ENCODE measurements around the gene PDE6A.

DNA sequence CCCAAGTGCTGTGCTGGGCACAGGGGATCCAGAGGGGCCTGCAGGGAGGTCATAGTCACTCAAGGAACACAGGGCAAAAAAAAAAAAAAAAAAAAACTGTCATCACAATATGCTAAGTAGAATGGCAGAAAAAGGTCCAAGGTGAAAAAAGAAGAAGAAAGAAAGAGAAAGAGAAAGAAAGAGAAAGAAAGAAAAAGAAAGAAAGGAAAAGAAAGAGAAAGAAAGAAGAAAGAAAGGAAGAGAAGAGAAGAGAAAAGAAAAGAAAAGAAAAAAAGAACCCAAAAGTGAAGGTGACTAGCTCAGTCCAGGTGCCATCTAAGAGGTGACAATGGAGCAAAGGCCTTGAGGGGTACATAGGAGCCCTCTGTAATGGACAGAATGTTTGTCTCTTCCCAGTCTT is 73.9 kb downstream of the PDE6A start:
- TF ChIP-seq JUNB (IDR thresholded peaks at IDR 0.05) (no peak), GATA3 (IDR thresholded peaks at IDR 0.05; ENCODE audit: borderline replicate concordance) (no peak), FOSB (CRISPR knock-in tag; IDR thresholded peaks at IDR 0.05) (no peak)
- TF ChIP-seq, protein P1, sequence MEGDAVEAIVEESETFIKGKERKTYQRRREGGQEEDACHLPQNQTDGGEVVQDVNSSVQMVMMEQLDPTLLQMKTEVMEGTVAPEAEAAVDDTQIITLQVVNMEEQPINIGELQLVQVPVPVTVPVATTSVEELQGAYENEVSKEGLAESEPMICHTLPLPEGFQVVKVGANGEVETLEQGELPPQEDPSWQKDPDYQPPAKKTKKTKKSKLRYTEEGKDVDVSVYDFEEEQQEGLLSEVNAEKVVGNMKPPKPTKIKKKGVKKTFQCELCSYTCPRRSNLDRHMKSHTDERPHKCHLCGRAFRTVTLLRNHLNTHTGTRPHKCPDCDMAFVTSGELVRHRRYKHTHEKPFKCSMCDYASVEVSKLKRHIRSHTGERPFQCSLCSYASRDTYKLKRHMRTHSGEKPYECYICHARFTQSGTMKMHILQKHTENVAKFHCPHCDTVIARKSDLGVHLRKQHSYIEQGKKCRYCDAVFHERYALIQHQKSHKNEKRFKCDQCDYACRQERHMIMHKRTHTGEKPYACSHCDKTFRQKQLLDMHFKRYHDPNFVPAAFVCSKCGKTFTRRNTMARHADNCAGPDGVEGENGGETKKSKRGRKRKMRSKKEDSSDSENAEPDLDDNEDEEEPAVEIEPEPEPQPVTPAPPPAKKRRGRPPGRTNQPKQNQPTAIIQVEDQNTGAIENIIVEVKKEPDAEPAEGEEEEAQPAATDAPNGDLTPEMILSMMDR (IDR thresholded peaks at IDR 0.05), result no peak

Measured in A549 (cell line).